Stimulated activated CD4-positive, alpha-beta T cell treated with anti-CD3 and anti-CD28 coated beads, Interleukin-4, amount 100 ng/mL, for 48 hours (primary cell): Measurements from ENCODE around the gene HUS1B.
"Not testable (repeated sequence)": the region's sequence is repeated elsewhere in the genome, so short reads cannot be mapped to it uniquely, and the experiment has no call there.

ENCODE experiments used
- DNase-seq, 2 donors: peaks; one replicate each; pipeline ENCODE4 v3.0.0-alpha.2; 2020; ENCODE audit warnings: low read depth in 2 of 2

HUS1B gene

GRCh38 chr6:679282-679681, 22.4 kb upstream of the HUS1B start:
- DNase-seq, result no peak

- DNase-seq, result no peak
These were observed 21.6 kb upstream of the HUS1B start for GRCh38 chr6:678520-678919.

GRCh38 chr6:677919-678318, 21.0 kb upstream of the HUS1B start:
- no peak for DNase-seq

- no peak for DNase-seq
These were observed 18.1 kb upstream of the HUS1B start for GRCh38 chr6:674956-675355.

- no peak for DNase-seq
These were observed 17.5 kb upstream of the HUS1B start for GRCh38 chr6:674406-674805.

GRCh38 chr6:667253-667927, 10.5 kb upstream of the HUS1B start:
- no peak for DNase-seq

- DNase-seq, result no peak
These were observed 8.7 kb upstream of the HUS1B start for GRCh38 chr6:665403-666267.

- not testable (repeated sequence) for DNase-seq
These were observed 6.9 kb upstream of the HUS1B start for GRCh38 chr6:663788-664187.

GRCh38 chr6:659716-660581, 3.0 kb upstream of the HUS1B start:
- DNase-seq, result no peak

- DNase-seq, result no peak
These were observed 1.3 kb upstream of the HUS1B start for GRCh38 chr6:658244-658643.

- DNase-seq, result no peak
These were observed 843 bp upstream of the HUS1B start for GRCh38 chr6:657743-658142.

GRCh38 chr6:654136-654535, 2.8 kb downstream of the HUS1B start:
- no peak for DNase-seq

- DNase-seq, result no peak
These were observed 4.0 kb downstream of the HUS1B start for GRCh38 chr6:652865-653264.

GRCh38 chr6:650098-650497, 6.8 kb downstream of the HUS1B start:
- DNase-seq, result no peak

GRCh38 chr6:642805-643204, 14.1 kb downstream of the HUS1B start:
- DNase-seq, result no peak

GRCh38 chr6:641225-641985, 15.5 kb downstream of the HUS1B start:
- DNase-seq, result no peak

- DNase-seq, result peak in 1 of 2 donors; percentile 10
These were observed 20.4 kb downstream of the HUS1B start for GRCh38 chr6:636488-636887.

- no peak for DNase-seq
These were observed 21.7 kb downstream of the HUS1B start for GRCh38 chr6:635233-635632.

GRCh38 chr6:633611-634010, 23.3 kb downstream of the HUS1B start:
- no peak for DNase-seq

GRCh38 chr6:628766-629165, 28.1 kb downstream of the HUS1B start:
- DNase-seq, result no peak

GRCh38 chr6:626236-626635, 30.7 kb downstream of the HUS1B start:
- DNase-seq, result no peak

- DNase-seq, result no peak
These were observed 31.9 kb downstream of the HUS1B start for GRCh38 chr6:624979-625378.
